ENCODE measurements around the gene SNX17.

Gene SNX17

DNA sequence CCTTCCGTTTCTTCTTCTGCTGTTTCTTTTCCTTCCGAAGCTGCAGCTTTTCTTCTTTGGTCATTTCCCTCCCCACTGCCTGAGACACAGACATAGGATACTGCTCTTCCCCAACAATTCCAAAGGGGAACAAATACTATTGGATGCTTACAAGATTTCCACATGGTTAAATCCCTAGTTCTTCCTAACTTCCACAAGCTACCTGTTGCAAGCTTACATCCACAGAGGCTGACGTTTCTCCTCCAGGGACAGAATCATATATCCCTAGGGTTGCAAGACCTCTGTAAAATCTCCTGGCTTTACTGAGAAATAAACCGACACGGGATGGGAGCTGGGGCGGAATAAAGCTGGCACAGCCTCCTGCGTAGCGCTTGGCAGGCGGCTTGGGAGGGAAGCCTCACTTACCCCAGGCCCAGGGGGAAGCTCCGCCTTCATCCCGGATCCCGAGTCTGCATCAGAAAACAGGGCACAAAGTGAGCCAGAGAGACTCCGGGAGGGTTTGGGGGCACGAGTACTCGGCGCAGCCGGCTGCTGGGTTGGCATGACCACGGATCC, 868 bp upstream of the SNX17 start:
- no peak for DNase-seq

DNA sequence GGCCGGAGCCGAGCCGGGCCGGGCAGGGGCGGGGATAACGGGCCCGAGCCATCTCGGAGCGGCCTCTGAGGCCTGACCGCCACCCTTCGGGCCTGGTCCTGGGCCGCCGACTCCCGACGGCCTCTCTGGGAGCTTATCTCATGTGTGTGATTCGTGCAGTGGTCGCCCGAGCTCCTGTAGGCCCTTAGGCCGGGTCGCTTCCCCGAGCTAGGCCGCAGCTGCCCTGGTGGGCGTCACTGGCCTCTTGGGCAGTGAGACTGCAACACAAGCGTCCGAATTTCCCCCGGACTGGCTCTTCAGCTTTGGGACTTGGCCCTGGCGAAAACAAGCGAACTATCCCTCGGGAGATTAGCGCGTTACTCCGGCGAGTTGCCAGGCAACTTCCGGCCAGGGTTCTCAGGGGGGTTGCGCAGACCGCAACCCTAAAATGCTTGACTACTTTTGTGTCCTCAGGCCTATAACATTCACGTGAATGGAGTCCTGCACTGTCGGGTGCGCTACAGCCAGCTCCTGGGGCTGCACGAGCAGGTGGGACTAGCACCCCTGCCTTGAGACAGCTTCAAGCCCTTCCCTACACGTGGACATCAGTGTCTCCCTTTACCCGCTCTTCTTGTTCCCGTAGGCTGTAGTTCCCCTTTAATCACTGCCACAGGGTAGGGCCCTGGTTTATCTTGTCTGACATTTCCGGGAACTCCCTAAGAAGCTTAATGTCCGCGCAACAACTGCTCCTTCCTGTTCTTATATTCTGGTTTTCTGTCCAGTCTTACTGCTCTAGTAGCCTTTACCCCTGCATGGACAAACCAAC, 602 bp downstream of the SNX17 start:
- DNase-seq: no peak

DNA sequence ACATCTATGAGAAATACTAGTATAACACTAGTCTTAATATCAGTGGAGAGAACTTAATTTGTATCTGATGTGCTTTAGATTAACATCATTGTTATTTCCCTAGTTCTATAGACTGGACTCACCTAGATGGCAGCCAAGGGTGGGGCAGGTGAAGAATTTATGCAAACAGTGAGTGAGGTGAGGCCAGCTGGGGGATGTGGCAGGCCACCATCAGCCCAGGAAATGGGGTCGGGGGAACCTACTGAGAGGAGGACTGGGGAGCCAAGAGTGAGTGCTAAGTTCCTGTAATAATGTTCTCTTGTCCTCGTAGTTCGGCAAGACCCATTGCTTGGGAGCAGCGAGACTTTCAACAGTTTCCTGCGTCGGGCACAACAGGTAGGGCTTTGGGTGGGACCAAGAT, 2.5 kb downstream of the SNX17 start:
- no peak for DNase-seq

DNA sequence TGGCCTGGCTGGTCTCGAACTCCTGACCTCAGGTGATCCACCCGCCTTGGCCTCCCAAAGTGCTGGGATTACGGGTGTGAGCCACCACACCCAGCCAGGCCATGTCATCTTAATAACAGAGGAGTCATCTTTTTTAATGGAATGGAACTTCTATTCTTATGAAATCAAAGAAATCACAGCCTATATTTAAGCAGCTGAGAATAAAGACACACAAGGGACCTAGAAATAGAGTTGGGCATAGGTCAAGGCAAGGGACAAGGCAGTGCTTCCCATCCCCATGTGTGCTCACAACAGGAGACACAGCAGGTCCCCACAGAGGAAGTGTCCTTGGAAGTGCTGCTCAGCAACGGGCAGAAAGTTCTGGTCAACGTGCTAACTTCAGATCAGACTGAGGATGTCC, 3.2 kb downstream of the SNX17 start:
- no peak for DNase-seq

DNA sequence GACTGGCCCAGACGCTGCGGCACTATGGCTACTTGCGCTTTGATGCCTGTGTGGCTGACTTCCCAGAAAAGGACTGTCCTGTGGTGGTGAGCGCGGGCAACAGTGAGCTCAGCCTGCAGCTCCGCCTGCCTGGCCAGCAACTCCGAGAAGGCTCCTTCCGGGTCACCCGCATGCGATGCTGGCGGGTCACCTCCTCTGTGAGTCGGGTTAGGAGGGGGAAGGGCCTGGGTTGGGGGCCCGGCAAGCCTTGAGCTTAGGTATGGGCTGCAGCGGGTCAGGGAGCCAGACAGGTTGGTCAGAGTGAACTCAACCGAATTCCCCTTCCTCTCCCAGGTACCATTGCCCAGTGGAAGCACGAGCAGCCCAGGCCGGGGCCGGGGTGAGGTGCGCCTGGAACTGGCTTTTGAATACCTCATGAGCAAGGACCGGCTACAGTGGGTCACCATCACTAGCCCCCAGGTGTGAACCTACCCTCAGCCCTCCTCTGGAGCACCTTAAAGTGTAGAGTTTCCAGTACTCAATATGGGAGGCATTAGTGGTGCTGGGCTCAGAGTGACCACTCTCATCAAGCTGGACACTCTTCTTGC, 5.2 kb downstream of the SNX17 start:
- DNase-seq: no peak

DNA sequence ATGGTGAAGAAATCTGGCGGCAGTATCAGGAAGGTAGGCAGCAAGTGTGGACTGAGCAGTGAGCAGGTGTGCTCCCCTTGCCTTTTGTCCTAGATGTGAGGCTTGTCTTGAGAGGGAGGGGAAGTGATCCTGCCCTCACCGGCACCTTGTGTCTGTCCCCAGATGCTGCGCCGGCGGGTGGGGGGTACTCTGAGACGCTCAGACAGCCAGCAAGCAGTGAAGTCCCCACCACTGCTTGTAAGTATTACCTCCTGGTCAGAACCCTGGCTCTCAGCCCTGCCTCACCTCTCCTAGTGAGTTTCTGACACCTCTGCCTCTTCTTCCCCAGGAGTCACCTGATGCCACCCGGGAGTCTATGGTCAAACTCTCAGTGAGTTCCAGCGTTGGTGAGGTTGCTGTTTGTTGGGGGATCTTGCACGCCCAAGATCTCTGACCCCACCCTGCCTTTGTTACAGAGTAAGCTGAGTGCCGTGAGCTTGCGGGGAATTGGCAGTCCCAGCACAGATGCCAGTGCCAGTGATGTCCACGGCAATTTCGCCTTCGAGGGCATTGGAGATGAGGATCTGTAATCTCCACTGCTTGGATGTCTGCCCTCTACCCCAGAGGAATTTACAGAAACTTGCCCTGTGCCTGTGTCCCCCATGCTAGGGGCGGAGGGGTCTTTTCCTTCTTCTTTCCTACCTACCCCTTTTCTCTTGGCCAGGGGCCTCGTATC, 5.9 kb downstream of the SNX17 start:
- DNase-seq: no peak

DNA sequence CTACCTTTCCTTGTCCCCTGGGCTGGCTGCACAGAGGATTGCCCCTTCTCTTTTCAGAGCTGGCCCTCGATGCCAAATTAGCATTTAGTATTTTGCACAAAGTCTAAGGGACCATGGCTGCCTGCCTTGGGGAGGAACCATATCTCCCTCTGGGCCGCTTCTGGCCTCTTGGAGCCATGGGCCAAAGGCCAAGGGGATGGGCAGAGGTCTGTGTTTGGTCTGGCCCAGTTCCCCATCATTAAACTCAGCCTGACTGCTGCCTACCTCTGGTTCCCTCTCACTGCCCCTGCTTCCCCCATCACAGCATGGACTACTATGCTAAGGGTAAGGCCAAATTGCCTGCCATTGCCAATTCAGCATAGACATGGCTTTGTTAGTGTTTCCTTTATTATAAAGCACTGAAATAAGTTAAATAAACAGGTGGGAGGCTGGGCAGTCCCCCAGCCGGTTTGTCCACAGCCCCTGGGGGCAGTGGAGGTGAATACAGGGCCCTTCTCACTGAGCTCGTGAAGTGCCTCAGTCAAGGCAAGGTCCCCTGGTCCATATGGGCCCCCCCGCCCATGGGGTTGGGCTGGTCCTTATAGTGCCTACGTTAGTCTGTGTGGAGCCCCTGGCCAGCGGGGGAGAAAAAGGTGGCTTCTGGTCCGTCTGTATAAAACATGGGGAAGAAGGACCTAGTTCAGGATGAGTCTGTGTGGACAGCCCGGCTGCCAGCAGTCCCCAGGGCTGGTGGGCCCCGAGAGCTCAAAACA, 6.6 kb downstream of the SNX17 start:
- DNase-seq: no peak

DNA sequence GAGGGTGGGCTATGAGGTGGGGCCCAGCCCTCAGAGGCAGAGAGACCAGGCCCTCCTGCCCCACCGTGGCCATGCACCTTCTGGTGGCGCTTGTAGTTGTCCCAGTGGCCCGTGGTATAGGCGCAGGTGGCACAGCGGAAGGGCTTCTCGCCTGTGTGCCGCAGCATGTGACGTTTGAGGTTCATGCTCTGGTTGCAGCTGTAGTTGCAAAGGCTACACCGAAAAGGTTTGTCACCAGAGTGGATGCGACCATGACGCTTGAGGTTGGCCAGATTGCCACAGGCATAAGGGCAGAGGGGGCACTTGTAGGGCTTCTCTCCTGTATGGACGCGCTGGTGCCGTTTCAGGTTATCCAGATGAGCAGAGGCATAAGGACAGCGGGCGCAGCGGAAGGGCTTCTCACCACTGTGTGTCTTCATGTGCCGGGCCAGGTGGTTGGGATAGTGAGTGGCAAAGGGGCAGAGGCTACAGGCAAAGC, 7.2 kb downstream of the SNX17 start:
- DNase-seq: no peak

DNA sequence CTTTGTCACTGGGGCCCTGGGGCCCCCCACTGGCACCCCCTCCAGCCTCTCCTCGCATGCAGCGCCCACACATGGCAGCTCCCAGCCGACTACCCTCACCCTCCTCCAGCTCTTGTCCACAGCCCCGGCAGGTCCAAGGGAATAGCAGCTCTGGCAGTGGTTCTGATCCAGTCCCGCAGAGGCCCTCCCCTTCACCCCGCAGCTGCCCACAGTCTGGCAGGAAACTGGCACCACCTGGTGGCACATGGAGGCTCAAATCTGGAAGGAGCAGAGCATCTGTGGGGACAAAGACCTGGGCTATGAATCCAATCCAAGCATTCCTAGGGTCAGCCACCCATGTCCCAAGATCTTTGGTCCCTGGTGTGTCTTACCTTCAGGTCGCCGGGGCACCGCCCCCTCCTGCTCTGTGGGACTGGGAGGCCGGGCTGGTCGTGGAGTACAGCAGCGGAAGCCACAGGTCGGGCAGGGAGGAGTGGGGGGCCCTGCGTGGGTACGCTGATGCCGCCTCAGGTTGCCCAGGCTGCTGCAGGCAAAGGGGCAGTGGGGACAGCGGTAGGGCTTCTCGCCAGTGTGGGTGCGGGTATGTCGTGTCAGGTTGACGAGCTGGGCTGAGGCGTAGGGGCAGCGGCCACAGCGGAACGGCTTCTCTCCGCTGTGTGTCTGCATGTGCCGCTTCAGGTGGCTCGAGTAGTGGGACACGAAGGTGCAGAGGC, 7.8 kb downstream of the SNX17 start:
- DNase-seq: no peak

DNA sequence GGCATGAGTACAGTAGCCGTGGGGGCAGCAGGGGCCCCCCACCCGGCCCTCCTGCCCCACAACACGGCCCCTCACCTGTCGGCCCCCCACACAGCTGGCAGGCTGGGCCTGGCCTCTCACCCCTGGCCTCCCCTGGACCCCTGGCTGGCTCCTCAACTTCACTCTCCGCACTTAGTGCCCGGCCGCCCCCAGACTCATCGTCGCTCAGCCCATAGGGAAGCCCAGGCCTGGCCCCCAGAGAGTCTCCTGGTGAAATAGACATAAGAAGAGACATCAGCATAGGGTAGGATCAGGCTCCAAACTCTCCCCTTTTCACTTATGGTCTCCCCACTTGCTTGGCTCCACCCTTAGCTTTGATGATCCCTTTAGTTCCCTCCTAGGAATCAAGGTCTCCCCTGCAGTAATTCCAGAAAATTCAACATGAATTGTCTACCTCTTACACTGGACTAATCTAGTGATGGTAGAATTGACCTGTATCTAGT, 8.4 kb downstream of the SNX17 start:
- DNase-seq: no peak

DNA sequence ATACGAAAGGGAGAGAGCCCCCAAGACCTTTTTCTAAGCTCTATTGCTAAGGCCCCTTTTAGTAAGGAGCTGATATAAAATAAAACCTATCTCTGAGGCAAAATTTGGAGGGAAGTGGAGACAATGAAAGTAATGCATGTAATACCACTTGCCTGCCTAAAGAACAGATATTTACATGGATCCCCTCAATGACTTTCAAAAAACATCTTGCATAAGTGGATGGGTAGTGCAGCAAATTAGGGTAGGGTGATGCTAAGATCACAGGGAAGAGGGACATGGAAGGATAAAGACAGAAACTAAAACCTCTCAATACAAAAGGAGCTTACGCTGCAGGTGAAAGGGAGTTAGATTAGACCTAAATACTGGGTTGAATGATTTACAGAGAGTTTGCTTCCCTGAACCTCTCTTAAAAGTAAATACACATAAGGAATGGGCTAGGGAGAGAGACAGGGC, 9.0 kb downstream of the SNX17 start:
- no peak for DNase-seq

DNA sequence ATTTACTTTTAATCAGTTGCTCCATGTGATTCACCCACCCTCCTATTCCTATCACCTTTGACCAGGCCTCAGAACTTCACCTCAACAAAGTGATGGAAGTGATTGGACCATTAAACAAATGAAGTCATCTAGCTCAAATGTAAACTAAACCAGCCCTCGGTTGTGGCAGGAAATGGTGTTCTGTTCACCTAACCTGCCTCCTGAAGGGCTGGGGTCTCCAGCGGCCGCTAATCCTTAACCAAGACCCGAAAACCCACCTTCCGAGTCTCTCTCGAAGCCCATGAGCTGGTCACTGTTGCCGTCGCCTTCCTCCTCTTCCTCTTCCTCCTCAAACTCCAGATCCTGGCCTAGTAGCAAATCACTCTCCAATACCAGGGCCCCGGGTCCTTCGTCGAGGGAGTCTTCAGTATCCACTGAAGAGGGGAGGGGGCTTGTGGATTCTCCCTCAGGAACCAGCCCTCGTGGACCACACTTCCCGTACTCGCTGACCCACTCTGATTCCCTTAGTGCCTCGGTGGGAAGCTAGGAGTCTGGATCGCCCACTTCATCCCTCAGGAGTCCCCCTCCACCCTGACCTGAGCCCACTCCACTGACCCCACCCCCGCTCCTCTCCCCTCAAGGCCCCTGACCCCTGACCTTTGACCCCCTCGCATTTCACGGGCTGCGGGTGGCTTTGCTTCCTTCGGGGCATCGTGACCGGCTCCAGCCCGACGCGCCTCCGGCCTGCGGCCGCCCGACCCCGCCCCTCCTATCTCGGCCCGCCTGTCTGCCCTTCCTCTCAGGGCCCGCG, 9.6 kb downstream of the SNX17 start:
- peak; percentile 58 for DNase-seq

DNA sequence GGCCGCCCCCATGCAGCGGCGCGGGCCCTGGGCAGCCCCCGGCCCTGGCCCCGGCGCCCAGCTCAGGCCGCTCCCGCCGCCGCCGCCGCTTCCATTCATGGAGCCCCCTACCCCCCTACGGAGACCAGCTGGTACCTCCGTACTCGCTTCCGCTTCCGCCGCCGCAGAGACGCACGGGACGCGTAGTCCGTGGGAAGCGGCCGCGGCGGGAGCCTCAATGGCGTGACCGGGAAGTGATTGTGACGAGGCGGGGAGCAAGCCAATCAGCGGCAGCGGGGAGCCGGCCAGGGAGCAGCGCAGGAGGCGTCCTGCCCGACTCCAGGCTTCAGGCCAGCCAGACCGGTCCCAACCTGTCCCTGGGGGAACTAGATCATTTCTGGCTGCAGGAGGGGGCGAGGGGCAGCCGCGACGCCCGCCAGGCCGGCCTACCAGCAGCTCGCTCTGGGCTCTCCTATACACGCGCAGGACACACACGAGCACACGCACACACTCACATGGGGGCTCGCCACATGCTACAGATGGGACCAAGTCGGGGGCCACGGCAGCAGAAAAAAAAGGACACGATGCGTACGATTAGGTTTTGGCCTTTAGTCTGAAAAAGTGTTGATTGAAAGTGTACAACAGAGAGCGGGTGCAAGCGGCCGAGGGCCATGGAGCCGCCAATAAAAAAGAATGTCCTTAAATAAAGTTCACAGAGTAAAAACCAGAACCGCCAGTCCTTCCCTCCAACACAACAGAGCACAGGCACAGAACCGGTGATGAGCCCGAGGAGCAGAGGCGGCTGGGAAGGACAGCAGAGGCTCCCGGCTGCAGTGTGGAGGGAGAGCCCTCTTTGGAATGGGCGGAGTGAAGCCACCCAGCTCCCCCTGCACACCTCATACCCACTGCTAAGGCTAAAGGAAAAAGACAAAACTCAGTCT, 10.5 kb downstream of the SNX17 start, which contains the start of gene ZNF513:
ZNF513 (minus strand) TSS at position 109 of the 920 bp plus-strand sequence. CDS start 208 bp downstream, outside the sequence.
- peak; percentile 94 for DNase-seq

DNA sequence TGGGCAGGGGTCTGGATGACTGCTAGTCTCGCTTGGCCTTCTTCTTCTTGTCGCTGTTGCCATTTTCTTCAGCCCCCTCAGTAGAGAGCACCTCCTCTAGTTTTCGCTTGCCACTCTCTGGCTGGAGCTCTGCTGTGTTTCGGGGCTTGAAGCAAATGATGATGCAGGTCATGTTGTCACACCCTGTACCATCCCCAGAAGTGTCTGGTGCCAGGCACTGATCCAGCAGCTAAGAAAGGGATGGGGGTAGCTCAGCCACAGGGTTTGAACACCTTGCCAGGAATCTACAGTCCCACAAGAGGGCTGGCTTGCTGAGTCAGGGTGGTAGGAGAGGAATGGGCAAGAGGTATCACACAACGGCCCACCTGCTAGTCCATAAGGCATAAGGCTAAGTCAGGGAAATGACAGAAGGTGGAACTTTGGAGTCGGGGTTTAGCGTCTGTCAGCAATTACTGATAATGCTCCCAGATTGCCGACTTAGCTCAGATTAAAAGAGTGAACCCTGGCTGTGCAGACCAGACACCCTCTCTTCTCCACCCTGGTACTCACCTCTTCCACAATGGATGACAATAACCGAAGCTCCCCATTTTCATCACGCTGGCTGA, 11.3 kb downstream of the SNX17 start:
- no peak for DNase-seq

DNA sequence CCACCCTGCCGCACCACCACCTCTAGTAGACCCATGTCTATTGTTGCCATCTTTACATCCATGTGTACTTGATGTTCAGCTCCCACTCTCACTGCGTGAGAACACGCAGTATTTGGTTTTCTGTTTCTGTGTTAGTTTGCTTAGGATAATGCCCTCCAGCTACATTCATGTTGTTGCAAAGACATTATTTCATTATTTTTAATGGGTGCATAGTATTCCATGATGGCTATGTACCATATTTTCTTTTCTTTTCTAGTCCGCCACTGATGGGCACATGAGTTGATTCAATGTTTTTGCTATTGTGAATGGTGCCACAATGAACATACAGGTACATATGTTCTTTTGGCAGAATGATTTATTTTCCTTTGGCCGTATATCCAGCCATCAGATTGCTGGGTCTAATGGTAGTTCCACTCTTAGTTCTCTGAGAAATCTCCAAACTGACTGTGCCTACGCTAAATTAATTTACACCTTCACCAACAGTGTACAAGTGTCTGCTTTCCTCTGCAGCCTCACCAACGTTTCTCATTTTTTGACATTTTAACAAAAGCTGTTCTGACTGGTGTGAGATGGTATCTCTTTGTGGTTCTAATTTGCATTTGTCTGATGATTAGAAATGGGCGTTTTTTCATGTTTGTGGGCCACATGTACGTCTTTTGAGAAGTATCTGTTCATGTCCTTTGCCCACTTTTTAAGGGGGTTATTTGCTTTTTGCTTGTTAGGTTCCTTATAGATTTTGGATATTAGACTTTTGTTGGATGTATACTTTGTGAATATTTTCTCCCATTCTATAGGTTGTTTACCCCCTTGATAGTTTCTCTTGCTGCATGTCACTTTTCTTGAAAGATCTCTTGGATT, 20.6 kb downstream of the SNX17 start:
- DNase-seq: no peak

DNA sequence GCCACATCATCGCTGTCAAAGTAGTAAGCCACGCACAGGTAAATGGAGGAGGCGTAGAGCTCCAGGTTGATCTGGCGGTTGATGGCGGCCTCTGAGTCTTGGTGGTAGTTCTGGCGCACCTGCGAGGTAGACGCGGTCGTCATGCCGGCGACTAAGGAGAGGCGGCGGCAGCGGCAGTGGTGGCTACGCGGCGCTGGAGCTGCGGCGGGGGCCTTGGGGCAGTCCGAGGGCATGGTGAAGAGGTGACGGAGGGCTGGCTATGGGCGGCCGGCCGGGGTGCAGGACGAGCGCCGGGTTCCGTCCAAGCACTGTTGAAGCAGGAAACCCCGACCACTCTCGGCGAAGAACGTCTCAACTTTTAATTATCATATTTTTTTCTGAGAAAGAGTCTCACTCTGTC, 22.8 kb downstream of the SNX17 start:
- no peak for DNase-seq

DNA sequence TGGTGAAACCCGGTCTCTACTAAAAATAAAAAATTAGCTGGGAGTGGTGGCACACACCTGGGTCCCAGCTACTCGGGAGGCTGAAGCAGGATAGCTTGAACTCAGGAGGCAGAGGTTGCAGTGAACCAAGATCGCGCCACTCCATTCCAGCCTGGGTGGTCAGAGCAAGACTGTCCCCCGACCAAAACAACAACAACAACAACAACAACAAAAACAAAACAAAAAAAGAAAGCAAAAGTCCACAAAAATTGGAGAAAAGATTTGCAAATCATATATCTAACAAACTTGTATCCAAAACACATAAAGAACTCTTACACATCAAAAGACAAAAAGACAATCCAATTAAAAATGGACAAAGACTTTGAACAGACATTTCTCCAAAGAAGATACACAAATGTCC, 28.5 kb downstream of the SNX17 start:
- no peak for DNase-seq

Data from NCI-H510A (cell line).